A549 (cell line): ENCODE measurements around the gene NKD1.

ENCODE experiments used
- BHLHE40 ChIP-seq: IDR thresholded peaks from 2 replicates; pipeline ENCODE4 v1.6.1; 2012; ENCODE audit warnings: low read depth, low read length, inconsistent platforms
- HMGXB4 ChIP-seq: fragments of 250-450 bp; sonication (Bioruptor Pico); IDR thresholded peaks from 2 replicates; pipeline ENCODE4 v1.5.0; 2021; ENCODE audit warnings: mild to moderate bottlenecking, moderate library complexity, borderline replicate concordance
- MAFK ChIP-seq: fragments of 450-650 bp; IDR thresholded peaks from 2 replicates; pipeline ENCODE4 v1.6.1; 2014; ENCODE audit not compliant: partially characterized antibody
- MYC ChIP-seq: IDR thresholded peaks from 2 replicates; pipeline ENCODE4 v1.6.1; 2012; ENCODE audit warnings: mild to moderate bottlenecking, inconsistent platforms, low read length, improper control_type of control experiment, borderline replicate concordance
- PBX3 ChIP-seq: IDR thresholded peaks from 2 replicates; pipeline ENCODE4 v1.6.1; 2012
- POLR2A ChIP-seq: IDR thresholded peaks from 2 replicates; pipeline ENCODE4 v1.6.1; 2012; ENCODE audit warnings: mild to moderate bottlenecking, low read length
- RAD21 ChIP-seq, 2 experiments: fragments of >200 bp in 1 of 2; sonication (Bioruptor Twin) in 1 of 2; formaldehyde crosslinking in 1 of 2; IDR thresholded peaks in 1 of 2; conservative IDR thresholded peaks in 1 of 2; 2 replicates in 1 of 2; 3 replicates in 1 of 2; pipeline ENCODE4 v1.6.1; 2012 to 2018; ENCODE audit warnings: inconsistent platforms in 1 of 2
- ZFP36 ChIP-seq: fragments of 450-650 bp; IDR thresholded peaks from 2 replicates; pipeline ENCODE4 v1.6.1; 2014; ENCODE audit warnings: borderline replicate concordance; ENCODE audit not compliant: partially characterized antibody
- TF ChIP-seq, protein P1 (sequence below): fragments of >200 bp; sonication (Bioruptor Twin); formaldehyde crosslinking; IDR thresholded peaks from 3 replicates; pipeline ENCODE4 v1.5.1; 2016
- TF ChIP-seq, protein P2 (sequence below): IDR thresholded peaks from 2 replicates; pipeline ENCODE4 v1.6.1; 2012

DNA sequence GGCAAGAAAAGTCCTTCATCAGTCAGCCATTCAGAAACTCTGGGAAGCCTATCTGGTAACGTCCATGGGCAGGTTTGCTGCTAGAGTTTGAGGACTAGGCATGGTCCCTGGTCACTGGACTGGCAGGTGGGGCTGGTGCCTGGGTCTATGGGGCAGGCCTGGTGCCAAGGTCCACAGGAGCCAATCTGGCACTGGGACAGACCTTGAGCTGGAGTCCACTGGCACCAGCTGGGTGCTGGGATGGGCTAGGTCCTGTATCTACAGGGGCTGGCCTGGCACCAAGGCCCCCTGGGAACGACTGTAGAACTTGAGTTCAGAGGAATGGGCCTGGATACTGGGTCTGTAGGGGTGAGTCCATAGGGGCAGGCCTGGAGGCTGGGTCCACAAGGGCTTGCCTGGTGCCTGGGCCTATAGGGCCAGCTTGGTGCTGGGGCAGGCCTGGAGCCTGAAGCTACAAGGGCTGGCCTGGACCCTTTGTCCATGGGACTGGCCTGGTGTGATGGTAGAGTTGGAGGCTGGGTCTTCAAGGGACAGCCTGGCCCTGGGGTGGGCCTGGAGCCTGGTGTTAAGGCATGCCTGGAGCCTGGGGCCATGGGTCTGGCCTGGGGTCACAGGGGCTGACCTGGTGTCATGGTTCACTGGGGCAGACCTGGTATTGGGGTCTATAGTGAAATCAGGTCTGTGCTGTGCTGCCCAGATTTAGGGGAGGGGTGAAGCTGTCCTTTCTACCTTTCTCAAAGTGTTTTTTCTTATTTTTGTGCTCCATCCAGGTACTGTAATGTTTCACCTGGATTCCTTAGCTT lies 30.5 kb upstream of the NKD1 start:
- TF ChIP-seq, protein P1, sequence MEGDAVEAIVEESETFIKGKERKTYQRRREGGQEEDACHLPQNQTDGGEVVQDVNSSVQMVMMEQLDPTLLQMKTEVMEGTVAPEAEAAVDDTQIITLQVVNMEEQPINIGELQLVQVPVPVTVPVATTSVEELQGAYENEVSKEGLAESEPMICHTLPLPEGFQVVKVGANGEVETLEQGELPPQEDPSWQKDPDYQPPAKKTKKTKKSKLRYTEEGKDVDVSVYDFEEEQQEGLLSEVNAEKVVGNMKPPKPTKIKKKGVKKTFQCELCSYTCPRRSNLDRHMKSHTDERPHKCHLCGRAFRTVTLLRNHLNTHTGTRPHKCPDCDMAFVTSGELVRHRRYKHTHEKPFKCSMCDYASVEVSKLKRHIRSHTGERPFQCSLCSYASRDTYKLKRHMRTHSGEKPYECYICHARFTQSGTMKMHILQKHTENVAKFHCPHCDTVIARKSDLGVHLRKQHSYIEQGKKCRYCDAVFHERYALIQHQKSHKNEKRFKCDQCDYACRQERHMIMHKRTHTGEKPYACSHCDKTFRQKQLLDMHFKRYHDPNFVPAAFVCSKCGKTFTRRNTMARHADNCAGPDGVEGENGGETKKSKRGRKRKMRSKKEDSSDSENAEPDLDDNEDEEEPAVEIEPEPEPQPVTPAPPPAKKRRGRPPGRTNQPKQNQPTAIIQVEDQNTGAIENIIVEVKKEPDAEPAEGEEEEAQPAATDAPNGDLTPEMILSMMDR = no peak
- TF ChIP-seq POLR2A = no peak
- no peak for TF ChIP-seq PBX3
- no peak for TF ChIP-seq RAD21 (conservative IDR thresholded peaks at IDR 0.05 in 1 of 2, IDR thresholded peaks at IDR 0.05 in 1 of 2)
- TF ChIP-seq MYC = no peak
- TF ChIP-seq HMGXB4 (CRISPR knock-in tag) = no peak
- TF ChIP-seq MAFK = no peak
- TF ChIP-seq, protein P2, sequence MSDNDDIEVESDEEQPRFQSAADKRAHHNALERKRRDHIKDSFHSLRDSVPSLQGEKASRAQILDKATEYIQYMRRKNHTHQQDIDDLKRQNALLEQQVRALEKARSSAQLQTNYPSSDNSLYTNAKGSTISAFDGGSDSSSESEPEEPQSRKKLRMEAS = no peak
- TF ChIP-seq BHLHE40 = no peak
- no peak for TF ChIP-seq ZFP36
